SH-SY5Y (cell line): ENCODE measurements around the gene TPP2.

Experiments used
- GATA2 ChIP-seq: IDR thresholded peaks from 2 replicates; pipeline ENCODE4 v1.6.1; 2011; ENCODE audit warnings: mild to moderate bottlenecking, low read depth, low read length
- GATA3 ChIP-seq: IDR thresholded peaks from 2 replicates; pipeline ENCODE4 v1.6.1; 2011; ENCODE audit warnings: low read depth, mild to moderate bottlenecking, low read length, moderate library complexity

DNA sequence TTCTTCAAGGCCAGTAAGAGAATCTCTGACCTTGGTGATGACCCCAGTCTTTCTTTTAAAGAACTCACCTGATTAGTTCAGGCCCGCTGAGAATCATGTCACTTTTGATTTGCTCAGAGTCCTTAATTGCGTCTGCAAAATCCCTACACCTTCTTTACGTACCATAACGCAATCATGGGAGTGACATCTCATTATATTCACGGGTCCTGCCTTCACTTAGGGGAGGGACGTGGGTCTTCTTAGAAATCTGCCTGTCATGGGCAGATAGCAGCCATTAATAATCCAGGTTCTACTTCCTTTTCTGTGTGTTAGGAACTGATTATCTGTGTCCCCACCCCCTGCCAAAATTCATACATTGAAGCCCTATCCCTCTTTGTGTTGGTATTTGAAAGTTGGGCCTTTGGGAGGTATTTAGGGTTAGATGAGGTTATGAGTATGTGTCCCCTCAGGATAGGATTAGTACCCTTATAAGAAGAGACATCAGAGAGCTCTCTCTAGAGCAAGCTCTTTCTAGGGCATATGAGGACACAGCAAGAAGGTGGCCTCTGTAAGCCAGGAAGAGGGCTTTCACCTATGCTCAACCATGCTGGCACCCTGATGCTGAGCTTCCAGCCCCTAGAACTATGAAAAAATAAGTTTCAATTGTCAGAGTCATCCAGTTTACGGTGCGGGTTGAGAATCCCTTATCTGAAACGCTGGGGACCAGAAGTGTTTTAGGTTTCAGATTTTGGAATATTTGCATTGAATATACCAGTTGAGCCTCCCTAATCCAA is 9.9 kb downstream of the TPP2 start:
- no peak for TF ChIP-seq GATA2
- no peak for TF ChIP-seq GATA3
